ENCODE data around the gene DOCK4.
A peak's percentile ranks its signal among the peaks of the same experiment; 100 is the strongest.

The DOCK4 gene

GRCh38 chr7:111785076-111785475 lies 421.1 kb downstream of the DOCK4 start:
- DNase-seq = no peak

GRCh38 chr7:111784296-111784695 lies 421.9 kb downstream of the DOCK4 start:
- DNase-seq = peak; percentile 23

GRCh38 chr7:111783854-111784253 lies 422.3 kb downstream of the DOCK4 start:
- DNase-seq = no peak

GRCh38 chr7:111780527-111780926 lies 425.7 kb downstream of the DOCK4 start:
- DNase-seq = no peak

GRCh38 chr7:111775206-111775605 lies 431.0 kb downstream of the DOCK4 start:
- DNase-seq = no peak

- DNase-seq = no peak
These were observed 433.5 kb downstream of the DOCK4 start for GRCh38 chr7:111772716-111773115.

GRCh38 chr7:111771638-111772037 lies 434.6 kb downstream of the DOCK4 start:
- DNase-seq = no peak

- no peak for DNase-seq
These were observed 436.1 kb downstream of the DOCK4 start for GRCh38 chr7:111770116-111770515.

GRCh38 chr7:111765751-111766643 lies 440.2 kb downstream of the DOCK4 start:
- no peak for DNase-seq

- peak; percentile 67 for DNase-seq
These were observed 442.9 kb downstream of the DOCK4 start for GRCh38 chr7:111763221-111763801.

- DNase-seq = no peak
These were observed 443.4 kb downstream of the DOCK4 start for GRCh38 chr7:111762799-111763198.

- no peak for DNase-seq
These were observed 444.0 kb downstream of the DOCK4 start for GRCh38 chr7:111762211-111762610.

GRCh38 chr7:111760043-111760442 lies 446.2 kb downstream of the DOCK4 start:
- no peak for DNase-seq

- peak; percentile 47 for DNase-seq
These were observed 447.9 kb downstream of the DOCK4 start for GRCh38 chr7:111758332-111758731.

- no peak for DNase-seq
These were observed 449.5 kb downstream of the DOCK4 start for GRCh38 chr7:111756687-111757178.

- no peak for DNase-seq
These were observed 450.8 kb downstream of the DOCK4 start for GRCh38 chr7:111755383-111755782.

GRCh38 chr7:111753968-111754367 lies 452.2 kb downstream of the DOCK4 start:
- no peak for DNase-seq

- peak; percentile 73 for DNase-seq
These were observed 454.1 kb downstream of the DOCK4 start for GRCh38 chr7:111752022-111752582.

- peak; percentile 34 for DNase-seq
These were observed 455.3 kb downstream of the DOCK4 start for GRCh38 chr7:111750878-111751277.

- no peak for DNase-seq
These were observed 456.0 kb downstream of the DOCK4 start for GRCh38 chr7:111750228-111750627.

- DNase-seq = no peak
These were observed 456.6 kb downstream of the DOCK4 start for GRCh38 chr7:111749625-111750024.

GRCh38 chr7:111747718-111748117 lies 458.5 kb downstream of the DOCK4 start:
- no peak for DNase-seq

- DNase-seq = no peak
These were observed 459.2 kb downstream of the DOCK4 start for GRCh38 chr7:111746950-111747349.
